CD4-positive, alpha-beta memory T cell (primary cell): ENCODE data around the gene S1PR3. TPM values are rescaled to one million over a fixed set of nuclear protein-coding genes. Genes with fewer than 3 reads are reported as not detected.
A peak's percentile ranks its signal among the peaks of the same experiment; 100 is the strongest.
"Not testable (repeated sequence)": the region's sequence is repeated elsewhere in the genome, so short reads cannot be mapped to it uniquely, and the experiment has no call there.

ENCODE experiments used
- CTCF ChIA-PET: fragments of 350-600 bp; sonication (Branson Sonifier 250); formaldehyde crosslinking; loops from one replicate; lab custom pipeline; 2021; ENCODE audit warnings: inconsistent platforms; ENCODE audit not compliant: partially characterized antibody; lab: Charles Lee
- POLR2A ChIA-PET: fragments of 350-600 bp; sonication (Branson Sonifier 250); formaldehyde crosslinking; loops from one replicate; lab custom pipeline; 2021; ENCODE audit not compliant: partially characterized antibody; lab: Charles Lee
- DNase-seq, 5 donors: peaks; one replicate each; pipeline versions ENCODE4 v3.0.0 to v3.0.0-alpha.2; 2020 to 2022; ENCODE audit warnings: mixed read lengths in 1 of 5
- H3K27ac ChIP-seq: one replicate; pipeline ENCODE4 v1.7.0; 2013; ENCODE audit warnings: low read depth, low read length
- H3K27me3 ChIP-seq: 2 replicates; pipeline ENCODE4 v1.7.0; 2013; ENCODE audit warnings: mild to moderate bottlenecking, low read length, moderate library complexity; ENCODE audit not compliant: insufficient read depth
- H3K36me3 ChIP-seq: 2 replicates; pipeline ENCODE4 v1.7.0; 2013; ENCODE audit warnings: mild to moderate bottlenecking, low read length, moderate library complexity; ENCODE audit not compliant: insufficient read depth
- H3K4me1 ChIP-seq: 2 replicates; pipeline ENCODE4 v1.7.0; 2013; ENCODE audit warnings: mild to moderate bottlenecking, low read length, moderate library complexity; ENCODE audit not compliant: insufficient read depth
- H3K4me3 ChIP-seq, 2 donors: one replicate each; pipeline ENCODE4 v1.7.0; 2013; ENCODE audit warnings: low read length in 2 of 2, mild to moderate bottlenecking in 1 of 2
- H3K9me3 ChIP-seq, 2 donors: one replicate each; pipeline ENCODE4 v1.7.0; 2013; ENCODE audit warnings: low read length in 2 of 2, control low read depth in 1 of 2; ENCODE audit not compliant: control insufficient read depth in 1 of 2
- H3K27ac Mint-ChIP-seq, 7 donors: one replicate each; pipeline ENCODE4 v1.8.0; 2020 to 2021; ENCODE audit warnings: mixed read lengths in 7 of 7, mild to moderate bottlenecking in 6 of 7, inconsistent platforms in 3 of 7, moderate library complexity in 3 of 7
- H3K27me3 Mint-ChIP-seq, 2 donors: one replicate each; pipeline ENCODE4 v1.8.0; 2020 to 2021; ENCODE audit warnings: mixed read lengths in 2 of 2
- H3K36me3 Mint-ChIP-seq, 2 donors: one replicate each; pipeline ENCODE4 v1.8.0; 2020 to 2021; ENCODE audit warnings: mixed read lengths in 2 of 2, inconsistent platforms in 1 of 2, mild to moderate bottlenecking in 1 of 2
- H3K4me1 Mint-ChIP-seq, 4 donors: one replicate each; pipeline ENCODE4 v1.8.0; 2020 to 2021; ENCODE audit warnings: mixed read lengths in 4 of 4, mild to moderate bottlenecking in 1 of 4
- H3K4me3 Mint-ChIP-seq, 8 donors: one replicate each; pipeline ENCODE4 v1.8.0; 2020 to 2021; ENCODE audit warnings: mixed read lengths in 8 of 8, mild to moderate bottlenecking in 7 of 8, moderate library complexity in 6 of 8, inconsistent platforms in 3 of 8
- H3K9me3 Mint-ChIP-seq, 8 donors: one replicate each; pipeline ENCODE4 v1.8.0; 2020 to 2021; ENCODE audit warnings: mixed read lengths in 8 of 8, mild to moderate bottlenecking in 5 of 8, inconsistent platforms in 3 of 8, moderate library complexity in 1 of 8
- intact Hi-C: fragments of 100-400 bp; cut with micrococcal nuclease; formaldehyde crosslinking; loops from one replicate; pipeline ENCODE4 v1.15.1; 2023
- polyA plus RNA-seq, 2 donors: library from polyadenylated mRNA; unstranded; fragments of 300-500 nt; fragmentation: Illumina TruSeq; gene quantifications; one replicate each; pipeline ENCODE4 v1.2.3, GENCODE V29; 2021
- total RNA-seq, 2 experiments: library from RNA; stranded (reverse); gene quantifications; one replicate each; pipeline ENCODE4 v1.2.3, GENCODE V29; 2021

Gene S1PR3
- total RNA-seq (not detected), polyA plus RNA-seq (not detected)

GRCh38 chr9:88991066-88992034, at the start of gene S1PR3:
Gene S1PR3 (plus strand): TSS chr9:88991468. CDS start chr9:89001201, 9,733 bp downstream.
- intact Hi-C loops, result no loop called here
- no peaks in the 10 kb centered on the region for H3K9me3 ChIP-seq
- H3K4me3 ChIP-seq, result no peak within 1 kb of the TSS

GRCh38 chr9:88941586-88941985, 49.7 kb upstream of the S1PR3 start:
- H3K9me3 ChIP-seq, H3K4me1 Mint-ChIP-seq, H3K36me3 Mint-ChIP-seq, H3K4me1 ChIP-seq, intact Hi-C loops, H3K27me3 ChIP-seq, H3K4me3 Mint-ChIP-seq, H3K36me3 ChIP-seq, CTCF ChIA-PET, DNase-seq, POLR2A ChIA-PET, H3K9me3 Mint-ChIP-seq, H3K27ac ChIP-seq, H3K4me3 ChIP-seq, H3K27ac Mint-ChIP-seq: not testable (repeated sequence)
- H3K27me3 Mint-ChIP-seq, result peaks cover 0 to 10% of the 10 kb centered on the region in 2 donors

More at GRCh38 chr9:88991066-88992034, at the start of gene S1PR3:
- Mint-ChIP-seq H3K4me3 (peak within 1 kb of the TSS in 7 of 8 donors; percentile 3 to 62 (median 39)), H3K27ac (peak within 1 kb of the TSS in 2 of 7 donors; percentile 59 to 83), H3K4me1 (peaks cover 9 to 17% (median 14%) of the 10 kb centered on the region in 4 donors), H3K9me3 (no peaks in the 10 kb centered on the region), H3K36me3 (no peaks in the 10 kb centered on the region), H3K27me3 (peaks cover 15 to 16% of the 10 kb centered on the region in 2 donors)
- ChIA-PET CTCF (no interaction called here), POLR2A (no interaction called here)
- Histone ChIP-seq H3K4me1 (peaks cover 16% of the 10 kb centered on the region), H3K27ac (no peak within 1 kb of the TSS), H3K27me3 (no peaks in the 10 kb centered on the region), H3K36me3 (no peaks in the 10 kb centered on the region)
- no peak for DNase-seq

DNA sequence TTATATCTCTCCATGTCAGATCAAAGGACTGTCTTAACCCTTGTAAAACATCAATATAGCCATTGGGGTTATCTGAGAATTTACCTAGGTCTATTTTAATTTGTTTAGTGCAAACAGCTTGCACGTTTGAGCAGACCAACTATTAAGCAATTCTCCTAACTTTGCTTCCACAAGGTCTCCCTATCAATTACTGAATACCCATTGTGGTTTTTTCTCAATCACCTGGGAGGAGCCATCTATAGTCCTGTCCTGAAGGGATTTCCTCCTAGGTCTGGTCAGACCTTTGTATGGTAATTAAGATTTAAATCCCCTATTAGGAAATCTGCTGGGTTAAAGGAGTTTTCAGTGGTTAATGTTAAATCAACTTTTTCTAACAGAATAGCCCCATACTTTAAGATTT, 48.9 kb upstream of the S1PR3 start:
- peaks cover 0 to 8% of the 10 kb centered on the region in 2 donors for H3K27me3 Mint-ChIP-seq
- H3K9me3 ChIP-seq, result no peaks in the 10 kb centered on the region
- ChIA-PET POLR2A (no interaction called here), CTCF (no interaction called here)
- H3K4me1 ChIP-seq, result no peaks in the 10 kb centered on the region
- H3K4me3 ChIP-seq, result no peak overlapping the region
- DNase-seq, result no peak
- no peaks in the 10 kb centered on the region for H3K27me3 ChIP-seq
- no peak overlapping the region for H3K4me3 Mint-ChIP-seq
- peaks cover 0 to 7% (median 2%) of the 10 kb centered on the region in 4 donors for H3K4me1 Mint-ChIP-seq
- H3K36me3 ChIP-seq, result no peaks in the 10 kb centered on the region
- peaks cover 0 to 6% (median 0%) of the 10 kb centered on the region in 8 donors for H3K9me3 Mint-ChIP-seq
- no peak overlapping the region for H3K27ac Mint-ChIP-seq
- no peak overlapping the region for H3K27ac ChIP-seq
- H3K36me3 Mint-ChIP-seq, result no peaks in the 10 kb centered on the region
- intact Hi-C loops, result no loop called here

GRCh38 chr9:88945636-88946333, 45.5 kb upstream of the S1PR3 start:
- H3K36me3 Mint-ChIP-seq, result no peaks in the 10 kb centered on the region
- Histone ChIP-seq H3K4me1 (no peaks in the 10 kb centered on the region), H3K27ac (no peak overlapping the region), H3K4me3 (no peak overlapping the region), H3K27me3 (no peaks in the 10 kb centered on the region), H3K9me3 (no peaks in the 10 kb centered on the region), H3K36me3 (no peaks in the 10 kb centered on the region)
- H3K4me3 Mint-ChIP-seq, result no peak overlapping the region
- H3K9me3 Mint-ChIP-seq, result peaks cover 0 to 5% (median 0%) of the 10 kb centered on the region in 8 donors
- DNase-seq, result no peak
- H3K27me3 Mint-ChIP-seq, result peaks cover 0 to 9% of the 10 kb centered on the region in 2 donors
- ChIA-PET CTCF (no interaction called here), POLR2A (no interaction called here)
- intact Hi-C loops, result no loop called here
- peaks cover 0 to 7% (median 3%) of the 10 kb centered on the region in 4 donors for H3K4me1 Mint-ChIP-seq
- peak overlapping the region in 1 of 7 donors; percentile 67 for H3K27ac Mint-ChIP-seq

DNA sequence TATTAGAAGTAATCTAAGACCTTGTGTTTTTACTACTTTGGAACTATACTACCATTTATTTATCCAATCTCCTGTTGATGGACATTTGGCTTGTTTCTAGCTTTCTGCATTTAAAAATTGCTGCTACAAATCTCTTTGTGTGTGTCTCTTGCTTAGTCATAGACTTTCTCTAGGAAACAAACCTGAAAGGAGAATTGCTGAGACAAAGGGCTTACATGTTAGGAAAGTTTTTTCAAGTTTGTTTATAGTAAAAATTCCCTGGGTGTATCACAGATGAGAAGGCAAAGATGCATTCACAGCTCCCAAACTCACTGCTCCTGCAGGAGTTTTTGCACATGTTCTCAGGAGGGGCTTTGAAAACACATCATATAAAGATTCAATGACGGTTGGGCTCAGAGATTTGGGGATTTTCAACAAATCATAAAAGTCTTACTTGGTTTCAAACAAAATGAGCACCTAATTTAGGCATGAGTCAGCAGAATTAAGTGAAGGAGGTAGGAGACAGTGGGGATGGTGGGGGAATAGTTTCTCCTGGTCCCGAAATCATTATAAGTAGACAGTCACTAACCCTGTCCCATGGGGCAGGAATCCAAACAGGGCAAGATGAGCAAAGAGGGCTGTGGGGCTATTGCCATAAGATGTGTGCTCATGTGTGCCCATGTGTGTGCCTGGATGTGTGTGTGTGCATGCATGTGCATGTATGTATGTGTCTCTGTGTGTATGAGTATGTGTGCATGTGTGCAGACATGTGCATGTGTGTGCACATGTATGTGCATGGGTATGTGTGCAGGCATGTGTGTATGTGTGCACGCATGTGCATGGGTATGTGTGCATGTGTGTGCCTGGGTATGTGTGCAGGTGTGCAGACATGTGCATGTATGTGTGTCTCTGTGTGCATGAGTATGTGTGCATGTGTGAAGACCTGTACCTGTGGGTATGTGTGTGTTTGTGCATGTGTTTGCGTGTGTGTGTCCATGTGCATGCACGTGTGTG, 43.4 kb upstream of the S1PR3 start:
- H3K36me3 Mint-ChIP-seq, result no peaks in the 10 kb centered on the region
- intact Hi-C loops, result no loop called here
- no peaks in the 10 kb centered on the region for H3K27me3 ChIP-seq
- H3K4me1 Mint-ChIP-seq, result peaks cover 0 to 7% (median 3%) of the 10 kb centered on the region in 4 donors
- no peak overlapping the region for H3K27ac Mint-ChIP-seq
- no peaks in the 10 kb centered on the region for H3K4me1 ChIP-seq
- H3K27me3 Mint-ChIP-seq, result peaks cover 4 to 11% of the 10 kb centered on the region in 2 donors
- H3K4me3 ChIP-seq, result no peak overlapping the region
- no peak overlapping the region for H3K27ac ChIP-seq
- H3K9me3 Mint-ChIP-seq, result peaks cover 0 to 5% (median 0%) of the 10 kb centered on the region in 8 donors
- ChIA-PET CTCF (no interaction called here), POLR2A (no interaction called here)
- no peak overlapping the region for H3K4me3 Mint-ChIP-seq
- DNase-seq, result no peak
- H3K9me3 ChIP-seq, result no peaks in the 10 kb centered on the region
- H3K36me3 ChIP-seq, result no peaks in the 10 kb centered on the region

- intact Hi-C loops, result no loop called here
- DNase-seq, result no peak
- Histone ChIP-seq H3K27ac (no peak overlapping the region), H3K4me1 (no peaks in the 10 kb centered on the region), H3K27me3 (no peaks in the 10 kb centered on the region), H3K36me3 (no peaks in the 10 kb centered on the region), H3K9me3 (no peaks in the 10 kb centered on the region), H3K4me3 (no peak overlapping the region)
- Mint-ChIP-seq H3K4me3 (no peak overlapping the region), H3K36me3 (no peaks in the 10 kb centered on the region), H3K4me1 (peaks cover 0 to 7% (median 6%) of the 10 kb centered on the region in 4 donors), H3K9me3 (peaks cover 0 to 3% (median 0%) of the 10 kb centered on the region in 8 donors), H3K27me3 (peaks cover 5 to 9% of the 10 kb centered on the region in 2 donors), H3K27ac (no peak overlapping the region)
- POLR2A ChIA-PET, result no interaction called here
- CTCF ChIA-PET, result interaction anchor here (0.6 kb wide), 1 partner anchor 128 kb away, joined by 3 read pairs; no protein-coding TSS in a partner anchor
Observed at GRCh38 chr9:88949425-88949824, 41.8 kb upstream of the S1PR3 start.
